GM12878 (cell line): ENCODE measurements around the gene PERM1. TPM values are rescaled to one million over a fixed set of nuclear protein-coding genes. Genes with fewer than 3 reads are reported as not detected.

Source experiments
- ATAC-seq: fragments of 200-7000 bp; cut with Tn5 transposase; 3 replicates; pipeline ENCODE4 v1.9.1; 2020; ENCODE audit warnings: mild to moderate bottlenecking, moderate library complexity
- BruUV-seq: library from RNA; stranded (reverse); fragments of 400-500 nt; replicated peaks from 2 replicates; lab custom pipeline; 2021; lab: Mats Ljungman, UMichigan
- CTCF ChIA-PET: fragments of 300-600 bp; sonication (Branson Sonifier 250); formaldehyde crosslinking; extraction: SDS; loops from one replicate; lab custom pipeline; 2021; ENCODE audit warnings: inconsistent platforms; lab: Yijun Ruan, JAX
- POLR2A ChIA-PET: fragments of 350-600 bp; formaldehyde crosslinking; extraction: SDS; loops from one replicate; lab custom pipeline; 2021; ENCODE audit warnings: inconsistent platforms; lab: Charles Lee
- RAD21 ChIA-PET: fragments of 300-600 bp; sonication (Branson Sonifier 250); formaldehyde crosslinking; loops from one replicate; lab custom pipeline; 2023; ENCODE audit warnings: antibody characterized with exemption; ENCODE audit not compliant: unreplicated experiment; lab: Charles Lee
- SMC1A ChIA-PET: fragments of 300-600 bp; sonication (Branson Sonifier 250); formaldehyde crosslinking; loops from one replicate; lab custom pipeline; 2023; ENCODE audit not compliant: unreplicated experiment, uncharacterized antibody; lab: Charles Lee
- DNase-seq: peaks from one replicate; pipeline ENCODE4 v3.0.0-alpha.2; 2011; ENCODE audit warnings: low read depth, low spot score
- FAIRE-seq: peaks from 3 replicates; lab custom pipeline; 2011; peaks lifted over from hg19 to GRCh38; lab: Jason Lieb, UNC
- H2AFZ ChIP-seq: 2 replicates; pipeline ENCODE4 v1.6.0; 2011; ENCODE audit warnings: low read depth, low read length, control low read depth; ENCODE audit not compliant: control insufficient read depth
- H3K27ac ChIP-seq: 2 replicates; pipeline ENCODE4 v1.5.1; 2011; ENCODE audit warnings: control low read depth; ENCODE audit not compliant: control insufficient read depth, insufficient read depth
- H3K27me3 ChIP-seq, 2 experiments: replicated peaks in 1 of 2; 2 replicates each; pipeline versions ENCODE4 v1.6.0 to v1.6.1; 2011; ENCODE audit warnings: low read length in 1 of 2; ENCODE audit not compliant: control insufficient read depth in 2 of 2, insufficient read depth in 2 of 2
- H3K36me3 ChIP-seq, 2 experiments: 2 replicates each; pipeline ENCODE4 v1.5.1; 2011; ENCODE audit warnings: low read length in 1 of 2; ENCODE audit not compliant: control insufficient read depth in 2 of 2, insufficient read depth in 2 of 2
- H3K4me1 ChIP-seq: 2 replicates; pipeline ENCODE4 v1.6.1; 2011; ENCODE audit warnings: mild to moderate bottlenecking, low read length, moderate library complexity, mixed read lengths; ENCODE audit not compliant: control insufficient read depth, insufficient read depth
- H3K4me2 ChIP-seq: 2 replicates; pipeline ENCODE4 v1.6.0; 2011; ENCODE audit warnings: control low read depth; ENCODE audit not compliant: control insufficient read depth, insufficient read depth
- H3K4me3 ChIP-seq: fragments of 200-600 bp; sonication (generic); 2 replicates; pipeline ENCODE4 v1.5.1; 2016
- H3K79me2 ChIP-seq: 2 replicates; pipeline ENCODE4 v1.6.0; 2011; ENCODE audit warnings: low read length; ENCODE audit not compliant: control insufficient read depth, insufficient read depth
- H3K9ac ChIP-seq: 2 replicates; pipeline ENCODE4 v1.8.0; 2011; ENCODE audit warnings: low read length, control low read depth, mixed read lengths; ENCODE audit not compliant: control insufficient read depth, insufficient read depth
- H3K9me3 ChIP-seq: replicated peaks from 3 replicates; pipeline ENCODE4 v1.5.1; 2011; ENCODE audit warnings: mild to moderate bottlenecking, low read length; ENCODE audit not compliant: control insufficient read depth, insufficient read depth
- H4K20me1 ChIP-seq: 2 replicates; pipeline ENCODE4 v1.6.0; 2011; ENCODE audit not compliant: control insufficient read depth, insufficient read depth
- ETV6 ChIP-seq, 2 experiments: fragments of 450-650 bp in 1 of 2; IDR thresholded peaks in 1 of 2; conservative IDR thresholded peaks in 1 of 2; 2 replicates each; pipeline ENCODE4 v1.6.1; 2014; ENCODE audit warnings: antibody characterized with exemption in 1 of 2, borderline replicate concordance in 1 of 2, low read depth in 1 of 2, mild to moderate bottlenecking in 1 of 2, moderate library complexity in 1 of 2
- FOS ChIP-seq: IDR thresholded peaks from 3 replicates; pipeline ENCODE4 v1.6.1; 2011; ENCODE audit warnings: borderline replicate concordance; ENCODE audit not compliant: insufficient read length; ENCODE audit errors: extremely low read depth
- PAX5 ChIP-seq: IDR thresholded peaks from 2 replicates; pipeline ENCODE4 v1.6.1; 2011; ENCODE audit warnings: low read depth, low read length, borderline replicate concordance
- SP1 ChIP-seq: IDR thresholded peaks from one replicate; pipeline ENCODE4 v1.6.1; 2011; ENCODE audit warnings: low read depth, low read length
- SREBF1 ChIP-seq: IDR thresholded peaks from 2 replicates; pipeline ENCODE4 v1.6.1; 2012; ENCODE audit warnings: mild to moderate bottlenecking, low read length
- TCF12 ChIP-seq: IDR thresholded peaks from 2 replicates; pipeline ENCODE4 v1.6.1; 2011; ENCODE audit warnings: low read depth, mild to moderate bottlenecking, low read length
- TCF3 ChIP-seq: IDR thresholded peaks from 2 replicates; pipeline ENCODE4 v1.6.1; 2012; ENCODE audit warnings: low read depth, mild to moderate bottlenecking, low read length, borderline replicate concordance; ENCODE audit not compliant: insufficient read depth
- ZNF207 ChIP-seq: fragments of 450-650 bp; IDR thresholded peaks from 2 replicates; pipeline ENCODE4 v1.6.1; 2014; ENCODE audit warnings: antibody characterized with exemption, mild to moderate bottlenecking, borderline replicate concordance
- WGBS: methylation state at CpG from one replicate; pipeline ENCODE4 v1.1.6; 2016; ENCODE audit warnings: low lambda C conversion rate; ENCODE audit not compliant: insufficient replicate concordance, insufficient coverage; ENCODE audit errors: missing lambda C conversion rate; 5-methylcytosine and 5-hydroxymethylcytosine counted together
- in situ Hi-C: fragments of 300-500 bp; cut with MboI; formaldehyde crosslinking; loops from 9 replicates; pipeline ENCODE4 v1.14.3; 2018; ENCODE audit warnings: mixed read lengths
- intact Hi-C: fragments of 100-400 bp; cut with micrococcal nuclease; formaldehyde crosslinking; loops from one replicate; pipeline ENCODE4 v1.14.2; 2022; ENCODE audit not compliant: unreplicated experiment
- polyA plus RNA-seq, 11 experiments: library from polyadenylated mRNA; depleted of rRNA in 4 of 11; unstranded in 6 of 11; stranded (reverse) in 5 of 11; fragments of >200 nt; fragmentation: Nextera tagmentation in 4 of 11; fragmentation: Illumina TruSeq in 1 of 11; extraction: Ambion mirVana in 4 of 11; extraction: Trizol in 1 of 11; gene quantifications; 1 replicate in 1 of 11; 2 replicates in 10 of 11; pipeline versions ENCODE4 v1.2.1 to v1.2.3, GENCODE V29; 2011 to 2016; ENCODE audit warnings: inconsistent platforms in 2 of 11, missing spikeins in 2 of 11, low read depth in 1 of 11
- total RNA-seq, 4 experiments: library from RNA; depleted of rRNA in 3 of 4; stranded (reverse); fragments of >200 nt in 3 of 4; fragmentation: Illumina TruSeq in 1 of 4; extraction: Trizol in 1 of 4; gene quantifications; 2 replicates each; pipeline versions ENCODE4 v1.2.1 to v1.2.3, GENCODE V29; 2013 to 2021
- TF ChIP-seq, protein P1 (sequence below): IDR thresholded peaks from 2 replicates; pipeline ENCODE4 v1.6.1; 2011; ENCODE audit warnings: mild to moderate bottlenecking, low read depth, low read length, moderate library complexity; ENCODE audit not compliant: insufficient replicate concordance
- TF ChIP-seq, protein P2 (sequence below): fragments of 450-650 bp; IDR thresholded peaks from 2 replicates; pipeline ENCODE4 v1.6.1; 2017; ENCODE audit warnings: mild to moderate bottlenecking
- TF ChIP-seq, protein P3 (sequence below): IDR thresholded peaks from 2 replicates; pipeline ENCODE4 v1.6.1; 2012; ENCODE audit warnings: low read depth, low read length, improper control_type of control experiment

PERM1 gene
- total and polyA plus RNA-seq, 10 of the 15 experiments (the other 5 are each of a cell fraction or from before 2014, with no cell fraction given), result not detected

GRCh38 chr1:971751-972506 lies 10.0 kb downstream of the PERM1 start:
- WGBS, result 63% methylated on average over 29 of the region's 34 CpGs
- TF ChIP-seq FOS (no peak), SP1 (no peak), PAX5 (no peak), ETV6 (conservative IDR thresholded peaks at IDR 0.05 in 1 of 2, IDR thresholded peaks at IDR 0.05 in 1 of 2; ENCODE audit: borderline replicate concordance in 1 of 2, low read depth in 1 of 2) (no peak), TCF12 (no peak)
- Histone ChIP-seq H4K20me1 (no peaks in the 10 kb centered on the region), H3K9ac (no peak overlapping the region), H3K27me3 (no peaks in the 10 kb centered on the region), H3K36me3 (no peaks in the 10 kb centered on the region), H3K27ac (no peak overlapping the region), H3K9me3 (no peaks in the 10 kb centered on the region), H3K4me1 (no peaks in the 10 kb centered on the region), H2AFZ (no peak overlapping the region), H3K4me3 (no peak overlapping the region), H3K4me2 (no peak overlapping the region), H3K79me2 (no peaks in the 10 kb centered on the region)
- DNase-seq (no peak), ATAC-seq (no peak), FAIRE-seq (no peak)
- intact Hi-C loops (no loop called here), in situ Hi-C loops (no loop called here)
- ChIA-PET RAD21 (no interaction called here), CTCF (interaction anchor here (1.3 kb wide), 1 partner anchor 92 kb away, joined by 3 read pairs; no protein-coding TSS in a partner anchor), SMC1A (no interaction called here), POLR2A (no interaction called here)
- BruUV-seq, result no TSS peak

DNA sequence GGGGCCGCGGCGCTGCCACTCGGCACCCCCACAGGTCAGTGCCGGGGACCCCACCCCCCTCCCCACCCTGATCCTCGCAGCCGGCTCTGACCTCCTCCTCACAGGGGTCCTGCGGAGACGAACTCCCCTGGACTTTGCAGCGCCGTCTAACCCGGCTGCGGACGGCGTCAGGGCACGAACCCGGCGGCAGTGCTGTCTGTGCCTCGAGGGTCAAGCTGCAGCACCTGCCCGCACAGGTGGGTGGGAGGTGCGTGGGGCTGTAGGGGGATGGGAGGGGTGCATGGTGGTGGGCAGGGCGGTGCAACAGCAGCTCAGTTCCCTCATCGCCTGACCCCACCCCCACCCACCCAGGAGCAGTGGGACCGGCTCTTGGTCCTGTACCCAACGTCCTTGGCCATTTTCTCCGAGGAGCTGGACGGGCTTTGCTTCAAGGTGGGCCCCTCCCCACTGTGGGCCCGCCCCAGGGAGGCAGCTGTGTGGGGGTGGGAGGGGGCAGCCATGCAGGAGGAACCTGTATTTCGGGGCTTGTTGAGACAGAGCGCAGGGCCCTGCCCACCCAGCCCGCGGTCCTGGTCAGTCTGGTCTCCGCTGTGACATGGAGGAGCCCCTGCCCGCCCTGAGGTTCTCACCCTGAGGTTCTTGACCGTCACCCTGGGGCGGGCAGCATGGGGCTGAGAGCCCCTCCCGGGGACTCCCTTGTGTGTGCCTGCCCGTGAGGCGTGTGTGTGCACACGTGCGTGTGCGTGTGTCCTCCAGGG lies 10.7 kb downstream of the PERM1 start:
- ChIA-PET CTCF (no interaction called here), POLR2A (no interaction called here), SMC1A (no interaction called here), RAD21 (no interaction called here)
- Histone ChIP-seq H3K4me1 (peaks cover 5% of the 10 kb centered on the region), H3K36me3 (no peaks in the 10 kb centered on the region), H3K27ac (no peak overlapping the region), H3K9ac (no peak overlapping the region), H3K4me2 (no peak overlapping the region), H2AFZ (no peak overlapping the region), H3K4me3 (no peak overlapping the region), H3K9me3 (no peaks in the 10 kb centered on the region), H3K79me2 (no peaks in the 10 kb centered on the region), H3K27me3 (no peaks in the 10 kb centered on the region), H4K20me1 (no peaks in the 10 kb centered on the region)
- no peak for DNase-seq
- no TSS peak for BruUV-seq
- intact Hi-C loops (no loop called here), in situ Hi-C loops (no loop called here)
- 27% methylated on average over 22 of the region's 42 CpGs for whole genome bisulfite sequencing
- ATAC-seq, result no peak
- no peak for FAIRE-seq
- TF ChIP-seq, protein P1, sequence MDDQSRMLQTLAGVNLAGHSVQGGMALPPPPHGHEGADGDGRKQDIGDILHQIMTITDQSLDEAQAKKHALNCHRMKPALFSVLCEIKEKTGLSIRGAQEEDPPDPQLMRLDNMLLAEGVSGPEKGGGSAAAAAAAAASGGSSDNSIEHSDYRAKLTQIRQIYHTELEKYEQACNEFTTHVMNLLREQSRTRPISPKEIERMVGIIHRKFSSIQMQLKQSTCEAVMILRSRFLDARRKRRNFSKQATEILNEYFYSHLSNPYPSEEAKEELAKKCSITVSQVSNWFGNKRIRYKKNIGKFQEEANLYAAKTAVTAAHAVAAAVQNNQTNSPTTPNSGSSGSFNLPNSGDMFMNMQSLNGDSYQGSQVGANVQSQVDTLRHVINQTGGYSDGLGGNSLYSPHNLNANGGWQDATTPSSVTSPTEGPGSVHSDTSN, result no peak
- TF ChIP-seq, protein P2, sequence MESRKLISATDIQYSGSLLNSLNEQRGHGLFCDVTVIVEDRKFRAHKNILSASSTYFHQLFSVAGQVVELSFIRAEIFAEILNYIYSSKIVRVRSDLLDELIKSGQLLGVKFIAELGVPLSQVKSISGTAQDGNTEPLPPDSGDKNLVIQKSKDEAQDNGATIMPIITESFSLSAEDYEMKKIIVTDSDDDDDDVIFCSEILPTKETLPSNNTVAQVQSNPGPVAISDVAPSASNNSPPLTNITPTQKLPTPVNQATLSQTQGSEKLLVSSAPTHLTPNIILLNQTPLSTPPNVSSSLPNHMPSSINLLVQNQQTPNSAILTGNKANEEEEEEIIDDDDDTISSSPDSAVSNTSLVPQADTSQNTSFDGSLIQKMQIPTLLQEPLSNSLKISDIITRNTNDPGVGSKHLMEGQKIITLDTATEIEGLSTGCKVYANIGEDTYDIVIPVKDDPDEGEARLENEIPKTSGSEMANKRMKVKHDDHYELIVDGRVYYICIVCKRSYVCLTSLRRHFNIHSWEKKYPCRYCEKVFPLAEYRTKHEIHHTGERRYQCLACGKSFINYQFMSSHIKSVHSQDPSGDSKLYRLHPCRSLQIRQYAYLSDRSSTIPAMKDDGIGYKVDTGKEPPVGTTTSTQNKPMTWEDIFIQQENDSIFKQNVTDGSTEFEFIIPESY, result no peak
- TF ChIP-seq TCF3 (no peak), SREBF1 (no peak), TCF12 (no peak), ZNF207 (no peak)
- TF ChIP-seq, protein P3, sequence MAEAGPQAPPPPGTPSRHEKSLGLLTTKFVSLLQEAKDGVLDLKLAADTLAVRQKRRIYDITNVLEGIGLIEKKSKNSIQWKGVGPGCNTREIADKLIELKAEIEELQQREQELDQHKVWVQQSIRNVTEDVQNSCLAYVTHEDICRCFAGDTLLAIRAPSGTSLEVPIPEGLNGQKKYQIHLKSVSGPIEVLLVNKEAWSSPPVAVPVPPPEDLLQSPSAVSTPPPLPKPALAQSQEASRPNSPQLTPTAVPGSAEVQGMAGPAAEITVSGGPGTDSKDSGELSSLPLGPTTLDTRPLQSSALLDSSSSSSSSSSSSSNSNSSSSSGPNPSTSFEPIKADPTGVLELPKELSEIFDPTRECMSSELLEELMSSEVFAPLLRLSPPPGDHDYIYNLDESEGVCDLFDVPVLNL, result no peak
